ENCODE measurements around the gene ARF1.
"Not testable (repeated sequence)": the region's sequence is repeated elsewhere in the genome, so short reads cannot be mapped to it uniquely, and the experiment has no call there.

Gene ARF1

DNA sequence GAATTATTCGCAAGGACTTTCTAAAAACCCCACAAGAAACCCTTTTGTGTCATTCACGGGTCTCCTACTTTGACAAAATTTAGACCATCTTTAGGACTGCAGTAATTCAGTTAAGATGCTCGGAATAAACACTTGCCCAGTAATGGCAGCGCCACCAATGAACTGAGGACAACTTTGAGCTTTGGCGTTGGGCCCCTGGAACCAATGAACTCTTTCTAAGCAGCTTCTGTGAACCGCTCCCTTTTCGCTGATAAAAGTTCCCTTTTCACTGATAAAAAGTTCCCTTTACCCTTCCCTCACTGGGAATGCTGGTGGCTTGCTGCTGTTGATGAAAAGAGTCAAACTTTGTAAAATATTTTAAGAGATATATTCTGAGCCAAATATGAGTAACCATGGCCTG lies 28.0 kb downstream of the ARF1 start:
- Histone ChIP-seq H3K36me3 (ENCODE audit: control insufficient read depth, low read depth, low read length) (peaks cover 19% of the 10 kb centered on the region), H3K4me3 (ENCODE audit: low read length) (no peak overlapping the region), H3K4me1 (ENCODE audit: control insufficient read depth, low read depth, low read length) (no peaks in the 10 kb centered on the region), H3K9me3 (ENCODE audit: control insufficient read depth, low read depth, low read length) (no peaks in the 10 kb centered on the region), H3K9ac (ENCODE audit: low read length) (no peak overlapping the region), H3K27me3 (ENCODE audit: control insufficient read depth, insufficient read depth, low read length) (peaks cover 8% of the 10 kb centered on the region), H3K27ac (ENCODE audit: low read length) (no peak overlapping the region)

DNA sequence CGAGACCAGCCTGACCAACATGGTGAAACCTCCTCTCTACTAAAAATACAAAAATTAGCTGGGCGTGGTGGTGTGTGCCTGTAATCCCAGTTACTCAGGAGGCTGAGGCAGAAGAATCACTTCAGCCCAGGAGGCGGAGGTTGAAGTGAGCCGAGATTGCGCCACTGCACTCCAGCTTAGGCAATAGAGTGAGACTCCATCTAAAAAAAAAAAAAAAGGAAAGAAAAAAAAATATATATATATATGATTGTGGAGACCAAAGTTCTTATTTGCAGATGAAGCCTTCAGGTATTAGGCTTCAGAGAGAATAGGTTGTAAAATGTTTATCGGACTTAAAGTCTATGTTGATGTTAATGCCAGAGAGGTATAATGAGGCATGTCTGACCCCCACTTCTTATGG lies 28.8 kb downstream of the ARF1 start:
- H3K4me3 ChIP-seq (ENCODE audit: low read length); H3K9ac ChIP-seq (ENCODE audit: low read length); H3K27ac ChIP-seq (ENCODE audit: low read length); H3K4me1 ChIP-seq (ENCODE audit: control insufficient read depth, low read depth, low read length); H3K27me3 ChIP-seq (ENCODE audit: control insufficient read depth, insufficient read depth, low read length); H3K9me3 ChIP-seq (ENCODE audit: control insufficient read depth, low read depth, low read length): not testable (repeated sequence)
- peaks cover 12% of the 10 kb centered on the region for H3K36me3 ChIP-seq (ENCODE audit: control insufficient read depth, low read depth, low read length)

DNA sequence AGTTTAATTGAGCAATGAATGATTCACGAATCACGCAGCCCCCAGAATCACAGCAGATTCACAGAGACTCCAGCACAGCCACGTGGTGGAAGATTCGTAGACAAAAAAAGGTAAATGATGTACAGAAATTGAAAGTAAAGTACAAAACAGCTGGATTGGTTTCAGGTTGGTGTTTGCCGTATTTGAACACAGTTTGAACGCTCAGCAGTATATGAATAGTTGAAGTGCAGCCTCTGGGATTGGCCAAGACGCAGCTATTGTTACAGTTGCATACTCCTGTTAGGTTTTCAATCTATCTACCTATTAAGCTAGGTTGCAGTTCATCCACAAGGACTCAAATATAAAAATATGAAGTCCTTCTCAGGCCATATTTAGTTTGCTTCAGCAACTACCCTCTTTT lies 29.7 kb downstream of the ARF1 start:
- Histone ChIP-seq H3K27me3 (ENCODE audit: control insufficient read depth, insufficient read depth, low read length) (peaks cover 8% of the 10 kb centered on the region), H3K9ac (ENCODE audit: low read length) (no peak overlapping the region), H3K4me3 (ENCODE audit: low read length) (no peak overlapping the region), H3K36me3 (ENCODE audit: control insufficient read depth, low read depth, low read length) (peaks cover 3% of the 10 kb centered on the region), H3K4me1 (ENCODE audit: control insufficient read depth, low read depth, low read length) (no peaks in the 10 kb centered on the region), H3K9me3 (ENCODE audit: control insufficient read depth, low read depth, low read length) (no peaks in the 10 kb centered on the region), H3K27ac (ENCODE audit: low read length) (no peak overlapping the region)

DNA sequence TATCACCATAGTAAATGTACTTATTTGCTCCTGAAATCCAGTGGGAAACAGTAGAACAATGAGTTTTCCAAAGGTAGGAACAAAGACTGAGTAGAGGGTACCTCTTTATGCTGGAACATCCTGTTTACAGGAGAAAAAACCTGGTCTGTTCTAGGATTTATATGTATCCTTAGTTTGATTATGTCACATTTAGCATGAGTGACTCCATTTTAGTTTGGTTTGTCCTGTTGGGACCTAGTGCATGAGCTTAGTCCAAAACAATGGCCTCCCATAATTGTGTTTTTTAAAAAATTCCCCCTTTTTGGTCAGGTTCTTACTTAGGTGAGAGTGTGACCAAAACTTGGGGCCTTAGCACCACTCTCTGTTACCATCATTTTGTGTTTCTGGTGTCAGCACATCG lies 30.1 kb downstream of the ARF1 start:
- Histone ChIP-seq H3K9me3 (ENCODE audit: control insufficient read depth, low read depth, low read length) (peaks cover 4% of the 10 kb centered on the region), H3K4me3 (ENCODE audit: low read length) (no peak overlapping the region), H3K27me3 (ENCODE audit: control insufficient read depth, insufficient read depth, low read length) (peaks cover 8% of the 10 kb centered on the region), H3K36me3 (ENCODE audit: control insufficient read depth, low read depth, low read length) (no peaks in the 10 kb centered on the region), H3K4me1 (ENCODE audit: control insufficient read depth, low read depth, low read length) (no peaks in the 10 kb centered on the region), H3K27ac (ENCODE audit: low read length) (no peak overlapping the region), H3K9ac (ENCODE audit: low read length) (no peak overlapping the region)

DNA sequence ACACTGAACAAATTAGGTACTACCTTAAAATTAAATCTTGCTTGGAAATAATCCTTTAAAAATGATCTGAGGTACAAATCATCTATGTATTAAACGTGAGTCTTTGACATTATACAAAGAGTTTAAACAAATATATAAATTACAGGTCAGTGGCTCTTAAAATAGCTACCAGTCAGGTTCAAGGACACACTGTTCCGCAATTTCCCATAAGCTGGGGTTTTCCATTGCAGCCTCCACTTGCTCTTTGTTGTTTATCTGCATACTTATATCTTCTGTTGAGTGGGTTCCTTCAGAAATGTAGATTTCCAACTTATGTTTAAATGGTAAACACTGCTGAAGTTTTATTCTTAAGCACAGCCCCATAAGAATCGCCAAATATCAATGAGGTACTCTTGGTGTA lies 32.3 kb downstream of the ARF1 start:
- Histone ChIP-seq H3K27ac (ENCODE audit: low read length) (no peak overlapping the region), H3K4me1 (ENCODE audit: control insufficient read depth, low read depth, low read length) (no peaks in the 10 kb centered on the region), H3K4me3 (ENCODE audit: low read length) (no peak overlapping the region), H3K36me3 (ENCODE audit: control insufficient read depth, low read depth, low read length) (no peaks in the 10 kb centered on the region), H3K9me3 (ENCODE audit: control insufficient read depth, low read depth, low read length) (peaks cover 11% of the 10 kb centered on the region), H3K9ac (ENCODE audit: low read length) (no peak overlapping the region), H3K27me3 (ENCODE audit: control insufficient read depth, insufficient read depth, low read length) (peaks cover 5% of the 10 kb centered on the region)

DNA sequence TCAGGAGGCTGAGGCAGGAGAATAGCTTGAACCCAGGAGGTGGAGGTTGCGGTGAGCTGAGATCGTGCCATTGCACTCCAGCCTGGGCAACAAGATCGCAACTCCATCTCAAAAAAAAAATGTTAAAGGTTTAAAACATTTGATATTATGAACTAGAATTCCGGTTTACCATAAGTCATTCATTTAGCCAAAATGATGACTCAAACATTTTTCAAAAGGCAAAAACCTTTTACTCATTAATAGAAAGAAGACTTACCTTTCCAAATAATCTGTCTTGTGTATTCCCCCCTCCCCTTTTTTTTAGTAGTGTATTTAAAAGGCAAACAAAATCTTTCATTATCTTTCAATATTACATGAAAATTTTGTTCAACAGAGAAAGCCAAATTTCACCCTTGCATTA lies 34.8 kb downstream of the ARF1 start:
- H3K4me1 ChIP-seq (ENCODE audit: control insufficient read depth, low read depth, low read length) = no peaks in the 10 kb centered on the region
- H3K27ac ChIP-seq (ENCODE audit: low read length) = no peak overlapping the region
- no peak overlapping the region for H3K9ac ChIP-seq (ENCODE audit: low read length)
- H3K4me3 ChIP-seq (ENCODE audit: low read length) = no peak overlapping the region
- no peaks in the 10 kb centered on the region for H3K27me3 ChIP-seq (ENCODE audit: control insufficient read depth, insufficient read depth, low read length)
- H3K9me3 ChIP-seq (ENCODE audit: control insufficient read depth, low read depth, low read length) = peaks cover 11% of the 10 kb centered on the region
- no peaks in the 10 kb centered on the region for H3K36me3 ChIP-seq (ENCODE audit: control insufficient read depth, low read depth, low read length)

DNA sequence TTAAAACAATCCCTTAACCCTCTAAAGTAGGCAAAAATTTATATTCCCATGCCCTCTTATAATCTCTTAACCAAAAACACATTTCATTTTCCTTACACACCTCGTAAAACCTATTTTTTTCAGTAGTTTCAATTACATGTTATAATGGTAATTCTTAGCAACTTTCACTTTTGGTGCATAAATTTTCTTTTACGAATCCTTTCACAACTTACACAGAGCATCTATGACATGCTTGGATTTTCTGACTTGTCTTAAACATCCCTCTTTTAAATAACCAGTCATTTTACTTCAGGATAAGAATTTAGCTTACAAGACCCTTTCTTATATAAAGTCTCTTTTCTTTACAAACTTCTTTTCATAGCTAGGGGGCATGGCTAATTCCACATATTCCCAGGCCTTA lies 35.5 kb downstream of the ARF1 start:
- no peak overlapping the region for H3K9ac ChIP-seq (ENCODE audit: low read length)
- H3K27ac ChIP-seq (ENCODE audit: low read length) = no peak overlapping the region
- peaks cover 11% of the 10 kb centered on the region for H3K9me3 ChIP-seq (ENCODE audit: control insufficient read depth, low read depth, low read length)
- no peak overlapping the region for H3K4me3 ChIP-seq (ENCODE audit: low read length)
- H3K27me3 ChIP-seq (ENCODE audit: control insufficient read depth, insufficient read depth, low read length) = peaks cover 4% of the 10 kb centered on the region
- H3K4me1 ChIP-seq (ENCODE audit: control insufficient read depth, low read depth, low read length) = no peaks in the 10 kb centered on the region
- H3K36me3 ChIP-seq (ENCODE audit: control insufficient read depth, low read depth, low read length) = no peaks in the 10 kb centered on the region

DNA sequence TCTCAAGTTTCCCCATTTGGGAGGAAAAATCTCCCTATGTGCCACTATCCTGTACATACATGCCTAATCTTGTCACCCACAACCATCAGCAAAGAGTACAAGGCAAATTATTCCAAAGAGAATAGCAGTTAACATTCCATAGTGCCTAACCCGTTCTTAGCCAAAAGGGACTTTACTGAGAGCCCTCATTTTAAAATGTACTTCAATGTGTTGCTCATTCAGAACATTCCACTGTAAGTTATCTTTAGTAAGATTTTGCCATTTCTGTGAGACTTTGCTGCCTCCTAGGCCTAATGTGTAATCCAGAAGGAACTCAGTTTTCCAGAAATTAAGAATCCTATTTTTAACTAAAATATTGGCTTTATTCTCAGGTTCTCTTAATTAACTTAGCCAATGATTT lies 37.8 kb downstream of the ARF1 start:
- no peak overlapping the region for H3K27ac ChIP-seq (ENCODE audit: low read length)
- H3K9me3 ChIP-seq (ENCODE audit: control insufficient read depth, low read depth, low read length) = peaks cover 11% of the 10 kb centered on the region
- H3K4me1 ChIP-seq (ENCODE audit: control insufficient read depth, low read depth, low read length) = no peaks in the 10 kb centered on the region
- no peaks in the 10 kb centered on the region for H3K36me3 ChIP-seq (ENCODE audit: control insufficient read depth, low read depth, low read length)
- H3K4me3 ChIP-seq (ENCODE audit: low read length) = no peak overlapping the region
- no peak overlapping the region for H3K9ac ChIP-seq (ENCODE audit: low read length)
- H3K27me3 ChIP-seq (ENCODE audit: control insufficient read depth, insufficient read depth, low read length) = peaks cover 22% of the 10 kb centered on the region

DNA sequence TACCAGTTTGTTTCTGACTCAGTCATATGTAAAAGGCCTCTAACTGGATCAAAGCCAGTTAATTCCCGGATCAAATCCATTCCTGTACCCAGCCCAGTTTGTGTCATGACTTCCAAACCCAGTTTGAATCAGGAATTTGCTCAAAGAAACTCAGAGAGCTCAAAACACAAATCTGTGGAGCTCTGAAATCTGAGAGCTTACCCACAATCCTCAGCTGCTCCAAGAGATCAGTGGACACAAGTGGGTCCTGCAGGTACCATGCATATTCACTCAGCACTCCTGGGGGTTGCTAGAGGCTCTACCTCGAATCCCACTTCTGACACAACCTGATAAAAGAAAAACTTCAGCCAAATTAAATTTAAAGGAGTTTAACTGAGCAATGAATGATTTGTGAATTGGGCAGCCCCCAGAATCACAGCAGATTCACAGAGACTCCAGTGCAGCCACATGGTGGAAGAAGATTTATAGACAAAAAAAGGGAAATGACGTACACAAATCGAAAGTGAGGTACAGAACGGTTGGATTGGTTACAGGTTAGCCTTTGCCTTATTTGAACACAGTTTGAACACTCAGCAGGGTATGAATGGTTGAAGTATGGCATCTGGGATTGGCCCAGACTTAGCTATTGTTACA lies 38.5 kb downstream of the ARF1 start:
- H3K4me1 ChIP-seq (ENCODE audit: control insufficient read depth, low read depth, low read length) = no peaks in the 10 kb centered on the region
- no peak overlapping the region for H3K4me3 ChIP-seq (ENCODE audit: low read length)
- no peak overlapping the region for H3K27ac ChIP-seq (ENCODE audit: low read length)
- no peaks in the 10 kb centered on the region for H3K36me3 ChIP-seq (ENCODE audit: control insufficient read depth, low read depth, low read length)
- H3K9me3 ChIP-seq (ENCODE audit: control insufficient read depth, low read depth, low read length) = peaks cover 11% of the 10 kb centered on the region
- peaks cover 22% of the 10 kb centered on the region for H3K27me3 ChIP-seq (ENCODE audit: control insufficient read depth, insufficient read depth, low read length)
- H3K9ac ChIP-seq (ENCODE audit: low read length) = no peak overlapping the region

DNA sequence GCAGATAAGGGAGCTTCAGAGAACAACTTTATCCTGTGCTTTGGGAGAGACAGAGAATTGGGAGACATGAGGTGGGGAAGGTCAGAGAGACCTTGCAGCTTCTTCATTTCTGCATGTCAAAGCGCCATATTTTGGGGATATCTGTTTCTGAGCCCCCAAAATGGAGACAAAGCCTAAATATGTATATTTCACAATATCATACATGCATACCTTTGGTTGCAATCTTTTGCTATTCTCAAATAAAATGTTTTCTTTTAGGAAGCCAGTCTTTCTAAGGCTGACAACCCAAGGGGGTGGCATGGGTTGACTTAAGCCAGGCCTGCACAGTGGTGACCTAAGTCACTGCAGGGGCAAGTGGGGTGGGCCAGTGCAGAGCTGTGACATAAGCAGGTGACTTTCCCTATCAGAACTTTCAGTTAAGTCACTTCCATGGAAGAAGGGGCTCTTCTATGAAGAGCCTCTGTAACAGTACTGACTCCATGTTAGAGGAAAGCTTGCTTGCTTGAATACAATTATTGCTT lies 40.5 kb downstream of the ARF1 start:
- no peak overlapping the region for H3K9ac ChIP-seq (ENCODE audit: low read length)
- no peak overlapping the region for H3K27ac ChIP-seq (ENCODE audit: low read length)
- H3K36me3 ChIP-seq (ENCODE audit: control insufficient read depth, low read depth, low read length) = no peaks in the 10 kb centered on the region
- H3K4me3 ChIP-seq (ENCODE audit: low read length) = no peak overlapping the region
- H3K4me1 ChIP-seq (ENCODE audit: control insufficient read depth, low read depth, low read length) = no peaks in the 10 kb centered on the region
- H3K27me3 ChIP-seq (ENCODE audit: control insufficient read depth, insufficient read depth, low read length) = peaks cover 28% of the 10 kb centered on the region
- H3K9me3 ChIP-seq (ENCODE audit: control insufficient read depth, low read depth, low read length) = peaks cover 3% of the 10 kb centered on the region

DNA sequence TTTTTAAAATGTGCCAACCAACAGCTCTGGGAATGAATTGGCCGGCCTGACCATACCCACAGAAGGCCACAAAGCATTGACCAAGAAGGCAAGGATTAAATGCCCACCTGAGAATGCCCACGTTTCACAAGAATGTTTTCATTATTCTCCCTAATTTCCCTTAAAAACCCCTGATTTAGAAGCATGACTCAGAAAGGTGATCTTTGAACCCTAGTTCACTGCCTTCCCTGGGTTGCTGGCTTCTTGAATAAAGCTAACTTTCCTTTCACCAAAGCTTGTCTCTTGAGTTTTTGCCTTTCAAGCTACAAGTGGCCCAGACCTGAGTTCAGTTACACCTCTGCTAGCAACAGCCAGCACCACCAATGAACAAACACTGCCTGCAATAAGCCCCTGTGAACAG lies 41.0 kb downstream of the ARF1 start:
- H3K9ac ChIP-seq (ENCODE audit: low read length) = no peak overlapping the region
- H3K4me1 ChIP-seq (ENCODE audit: control insufficient read depth, low read depth, low read length) = no peaks in the 10 kb centered on the region
- no peak overlapping the region for H3K4me3 ChIP-seq (ENCODE audit: low read length)
- no peaks in the 10 kb centered on the region for H3K36me3 ChIP-seq (ENCODE audit: control insufficient read depth, low read depth, low read length)
- no peaks in the 10 kb centered on the region for H3K9me3 ChIP-seq (ENCODE audit: control insufficient read depth, low read depth, low read length)
- H3K27me3 ChIP-seq (ENCODE audit: control insufficient read depth, insufficient read depth, low read length) = peaks cover 28% of the 10 kb centered on the region
- H3K27ac ChIP-seq (ENCODE audit: low read length) = no peak overlapping the region

DNA sequence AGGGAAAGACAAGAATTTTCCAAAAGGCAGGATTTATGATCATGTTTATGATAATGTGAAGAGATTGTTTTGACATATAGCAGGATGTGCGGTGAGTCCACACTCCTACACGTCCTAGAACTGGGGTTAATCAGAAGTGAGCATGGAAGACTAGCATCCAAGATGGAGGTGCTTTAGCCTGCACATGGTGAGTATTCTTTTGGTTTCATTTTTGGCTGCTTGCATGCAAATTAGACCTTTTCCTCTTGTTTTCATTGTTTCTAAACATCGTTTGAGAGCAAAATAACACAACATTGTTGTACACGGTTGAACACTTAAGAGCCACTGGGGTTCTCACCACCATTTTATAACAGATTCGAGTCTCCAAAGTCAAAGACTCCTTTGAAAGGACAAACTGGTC lies 42.7 kb downstream of the ARF1 start:
- H3K9me3 ChIP-seq (ENCODE audit: control insufficient read depth, low read depth, low read length) = no peaks in the 10 kb centered on the region
- no peak overlapping the region for H3K4me3 ChIP-seq (ENCODE audit: low read length)
- H3K27ac ChIP-seq (ENCODE audit: low read length) = no peak overlapping the region
- H3K36me3 ChIP-seq (ENCODE audit: control insufficient read depth, low read depth, low read length) = no peaks in the 10 kb centered on the region
- no peak overlapping the region for H3K9ac ChIP-seq (ENCODE audit: low read length)
- no peaks in the 10 kb centered on the region for H3K4me1 ChIP-seq (ENCODE audit: control insufficient read depth, low read depth, low read length)
- H3K27me3 ChIP-seq (ENCODE audit: control insufficient read depth, insufficient read depth, low read length) = peaks cover 38% of the 10 kb centered on the region
